D721Med (cell line): ENCODE data around the gene MYO15B.

Experiments used
- DNase-seq: peaks from one replicate; pipeline ENCODE4 v3.0.0; 2011; ENCODE audit warnings: low spot score; ENCODE audit not compliant: insufficient read length
- FAIRE-seq: peaks from 2 replicates; lab custom pipeline; 2011; peaks lifted over from hg19 to GRCh38; lab: Jason Lieb, UNC
- CTCF ChIP-seq: IDR thresholded peaks from 2 replicates; pipeline ENCODE4 v1.5.1; 2012; ENCODE audit warnings: mild to moderate bottlenecking, control low read depth; ENCODE audit not compliant: insufficient read depth; ENCODE audit errors: missing control alignments

The MYO15B gene

GRCh38 chr17:75552425-75553294, 34.9 kb upstream of the MYO15B start:
- FAIRE-seq (no peak), DNase-seq (no peak)
- TF ChIP-seq CTCF: no peak

- FAIRE-seq (no peak), DNase-seq (no peak)
- TF ChIP-seq CTCF: no peak
Observed at GRCh38 chr17:75553295-75554110, 34.1 kb upstream of the MYO15B start.

- DNase-seq (no peak), FAIRE-seq (no peak)
- no peak for TF ChIP-seq CTCF
Observed at GRCh38 chr17:75555679-75556153, 31.9 kb upstream of the MYO15B start.

GRCh38 chr17:75557075-75557851, 30.3 kb upstream of the MYO15B start:
- DNase-seq (no peak), FAIRE-seq (no peak)
- no peak for TF ChIP-seq CTCF

- DNase-seq: no peak
- no peak for FAIRE-seq
- no peak for TF ChIP-seq CTCF
Observed at GRCh38 chr17:75557852-75558665, 29.5 kb upstream of the MYO15B start.
